ENCODE results near the gene SPATA19.

SPATA19 gene

DNA sequence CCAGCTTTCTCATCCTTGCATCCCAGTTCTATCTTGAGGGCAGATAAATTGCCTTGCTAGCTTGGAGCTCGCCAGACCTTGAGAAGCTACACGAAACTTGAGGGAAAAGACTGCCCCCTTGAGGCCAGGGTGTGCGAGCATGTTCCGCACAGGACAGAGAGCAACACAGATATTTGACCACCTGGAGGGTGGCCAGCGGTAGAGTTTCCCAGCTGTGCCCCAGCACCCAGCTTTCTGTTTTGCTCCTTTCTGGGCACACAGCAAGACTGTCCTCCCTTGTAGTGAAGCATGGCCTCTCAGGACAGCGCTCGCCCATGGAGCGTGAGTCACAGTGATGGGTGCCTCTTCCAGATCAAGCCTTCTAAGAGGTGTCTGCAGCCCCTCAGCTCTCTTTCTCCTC is 23.5 kb downstream of the SPATA19 start (continued):
- TF ChIP-seq, protein P1, sequence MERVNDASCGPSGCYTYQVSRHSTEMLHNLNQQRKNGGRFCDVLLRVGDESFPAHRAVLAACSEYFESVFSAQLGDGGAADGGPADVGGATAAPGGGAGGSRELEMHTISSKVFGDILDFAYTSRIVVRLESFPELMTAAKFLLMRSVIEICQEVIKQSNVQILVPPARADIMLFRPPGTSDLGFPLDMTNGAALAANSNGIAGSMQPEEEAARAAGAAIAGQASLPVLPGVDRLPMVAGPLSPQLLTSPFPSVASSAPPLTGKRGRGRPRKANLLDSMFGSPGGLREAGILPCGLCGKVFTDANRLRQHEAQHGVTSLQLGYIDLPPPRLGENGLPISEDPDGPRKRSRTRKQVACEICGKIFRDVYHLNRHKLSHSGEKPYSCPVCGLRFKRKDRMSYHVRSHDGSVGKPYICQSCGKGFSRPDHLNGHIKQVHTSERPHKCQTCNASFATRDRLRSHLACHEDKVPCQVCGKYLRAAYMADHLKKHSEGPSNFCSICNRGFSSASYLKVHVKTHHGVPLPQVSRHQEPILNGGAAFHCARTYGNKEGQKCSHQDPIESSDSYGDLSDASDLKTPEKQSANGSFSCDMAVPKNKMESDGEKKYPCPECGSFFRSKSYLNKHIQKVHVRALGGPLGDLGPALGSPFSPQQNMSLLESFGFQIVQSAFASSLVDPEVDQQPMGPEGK (CRISPR knock-in tag; IDR thresholded peaks at IDR 0.05; ENCODE audit: borderline replicate concordance): no peak
- TF ChIP-seq GLIS3 (CRISPR knock-in tag; IDR thresholded peaks at IDR 0.05) (no peak), CSDC2 (CRISPR knock-in tag; IDR thresholded peaks at IDR 0.05) (no peak), ISL1 (CRISPR knock-in tag; IDR thresholded peaks at IDR 0.05) (no peak)
- TF ChIP-seq, protein P2, sequence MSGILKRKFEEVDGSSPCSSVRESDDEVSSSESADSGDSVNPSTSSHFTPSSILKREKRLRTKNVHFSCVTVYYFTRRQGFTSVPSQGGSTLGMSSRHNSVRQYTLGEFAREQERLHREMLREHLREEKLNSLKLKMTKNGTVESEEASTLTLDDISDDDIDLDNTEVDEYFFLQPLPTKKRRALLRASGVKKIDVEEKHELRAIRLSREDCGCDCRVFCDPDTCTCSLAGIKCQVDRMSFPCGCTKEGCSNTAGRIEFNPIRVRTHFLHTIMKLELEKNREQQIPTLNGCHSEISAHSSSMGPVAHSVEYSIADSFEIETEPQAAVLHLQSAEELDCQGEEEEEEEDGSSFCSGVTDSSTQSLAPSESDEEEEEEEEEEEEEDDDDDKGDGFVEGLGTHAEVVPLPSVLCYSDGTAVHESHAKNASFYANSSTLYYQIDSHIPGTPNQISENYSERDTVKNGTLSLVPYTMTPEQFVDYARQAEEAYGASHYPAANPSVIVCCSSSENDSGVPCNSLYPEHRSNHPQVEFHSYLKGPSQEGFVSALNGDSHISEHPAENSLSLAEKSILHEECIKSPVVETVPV (CRISPR knock-in tag; IDR thresholded peaks at IDR 0.05): no peak

DNA sequence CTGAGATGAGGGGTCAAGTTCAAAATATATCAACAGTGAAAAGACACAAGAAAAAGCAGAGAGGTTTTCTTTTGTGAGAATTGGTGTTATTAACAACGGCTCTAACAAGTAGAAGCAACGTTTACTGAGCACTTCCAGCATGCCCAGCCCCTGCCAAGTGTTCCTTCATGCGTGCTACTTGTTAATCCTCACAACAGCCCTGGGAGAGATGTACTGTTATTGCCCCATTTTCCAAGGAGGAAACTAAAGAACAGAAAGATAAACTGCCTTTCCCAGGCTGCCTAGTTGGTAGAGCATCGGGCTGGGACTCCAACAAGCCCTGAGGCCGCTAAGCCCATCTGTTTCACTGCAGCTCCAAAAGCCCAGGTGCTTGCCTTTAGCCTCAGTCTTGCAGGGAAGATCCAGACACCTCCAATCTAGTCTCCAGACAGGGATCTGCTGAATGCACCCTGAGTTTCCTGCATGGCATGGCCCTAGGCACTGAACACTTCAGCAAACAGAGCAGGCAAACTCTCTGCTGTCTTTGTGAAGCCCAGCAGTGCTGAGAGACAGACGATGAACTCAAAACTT is 25.5 kb downstream of the SPATA19 start:
- ATAC-seq: no peak
- TF ChIP-seq TOX (CRISPR knock-in tag; IDR thresholded peaks at IDR 0.05; ENCODE audit: borderline replicate concordance) (no peak), PPARA (CRISPR knock-in tag; IDR thresholded peaks at IDR 0.05; ENCODE audit: borderline replicate concordance) (no peak), ZNF70 (CRISPR knock-in tag; IDR thresholded peaks at IDR 0.05) (no peak), BACH2 (CRISPR knock-in tag; IDR thresholded peaks at IDR 0.05; ENCODE audit: borderline replicate concordance) (no peak)
- TF ChIP-seq, protein P3, sequence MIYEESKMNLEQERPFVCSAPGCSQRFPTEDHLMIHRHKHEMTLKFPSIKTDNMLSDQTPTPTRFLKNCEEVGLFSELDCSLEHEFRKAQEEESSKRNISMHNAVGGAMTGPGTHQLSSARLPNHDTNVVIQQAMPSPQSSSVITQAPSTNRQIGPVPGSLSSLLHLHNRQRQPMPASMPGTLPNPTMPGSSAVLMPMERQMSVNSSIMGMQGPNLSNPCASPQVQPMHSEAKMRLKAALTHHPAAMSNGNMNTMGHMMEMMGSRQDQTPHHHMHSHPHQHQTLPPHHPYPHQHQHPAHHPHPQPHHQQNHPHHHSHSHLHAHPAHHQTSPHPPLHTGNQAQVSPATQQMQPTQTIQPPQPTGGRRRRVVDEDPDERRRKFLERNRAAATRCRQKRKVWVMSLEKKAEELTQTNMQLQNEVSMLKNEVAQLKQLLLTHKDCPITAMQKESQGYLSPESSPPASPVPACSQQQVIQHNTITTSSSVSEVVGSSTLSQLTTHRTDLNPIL (CRISPR knock-in tag; IDR thresholded peaks at IDR 0.05; ENCODE audit: low read depth): no peak
- TF ChIP-seq, protein P4, sequence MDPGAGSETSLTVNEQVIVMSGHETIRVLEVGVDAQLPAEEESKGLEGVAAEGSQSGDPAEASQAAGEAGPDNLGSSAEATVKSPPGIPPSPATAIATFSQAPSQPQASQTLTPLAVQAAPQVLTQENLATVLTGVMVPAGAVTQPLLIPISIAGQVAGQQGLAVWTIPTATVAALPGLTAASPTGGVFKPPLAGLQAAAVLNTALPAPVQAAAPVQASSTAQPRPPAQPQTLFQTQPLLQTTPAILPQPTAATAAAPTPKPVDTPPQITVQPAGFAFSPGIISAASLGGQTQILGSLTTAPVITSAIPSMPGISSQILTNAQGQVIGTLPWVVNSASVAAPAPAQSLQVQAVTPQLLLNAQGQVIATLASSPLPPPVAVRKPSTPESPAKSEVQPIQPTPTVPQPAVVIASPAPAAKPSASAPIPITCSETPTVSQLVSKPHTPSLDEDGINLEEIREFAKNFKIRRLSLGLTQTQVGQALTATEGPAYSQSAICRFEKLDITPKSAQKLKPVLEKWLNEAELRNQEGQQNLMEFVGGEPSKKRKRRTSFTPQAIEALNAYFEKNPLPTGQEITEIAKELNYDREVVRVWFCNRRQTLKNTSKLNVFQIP (CRISPR knock-in tag; IDR thresholded peaks at IDR 0.05; ENCODE audit: borderline replicate concordance, low read depth): no peak

DNA sequence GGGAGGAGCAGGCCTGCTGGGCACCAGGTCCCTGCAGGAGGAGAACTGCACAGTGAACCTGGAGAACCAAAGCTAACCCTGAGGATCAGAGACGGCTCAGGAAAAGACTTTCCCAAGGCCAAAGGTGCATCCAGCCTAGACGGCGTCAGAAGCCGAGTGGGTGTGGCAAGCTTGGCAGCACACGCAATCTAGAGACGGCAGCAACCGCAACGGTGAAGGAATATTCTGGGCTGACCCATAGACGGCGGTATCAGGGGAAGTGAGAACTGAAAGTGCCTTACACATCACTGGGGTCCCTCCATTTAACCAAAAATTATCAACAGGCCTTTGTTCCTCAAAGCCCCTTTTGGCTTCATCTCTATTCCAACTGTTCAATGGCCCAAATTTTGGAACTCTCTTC is 26.2 kb downstream of the SPATA19 start:
- ATAC-seq: no peak
- TF ChIP-seq ZFP3 (CRISPR knock-in tag; IDR thresholded peaks at IDR 0.05) (no peak), ZC3H10 (CRISPR knock-in tag; IDR thresholded peaks at IDR 0.05) (no peak), TOX (CRISPR knock-in tag; IDR thresholded peaks at IDR 0.05; ENCODE audit: borderline replicate concordance) (no peak), BACH2 (CRISPR knock-in tag; IDR thresholded peaks at IDR 0.05; ENCODE audit: borderline replicate concordance) (no peak), ZNF8 (CRISPR knock-in tag; IDR thresholded peaks at IDR 0.05) (no peak), ZNF565 (CRISPR knock-in tag; conservative IDR thresholded peaks at IDR 0.05; ENCODE audit: low read depth) (no peak), ZFP30 (CRISPR knock-in tag; IDR thresholded peaks at IDR 0.05) (no peak), OSR1 (CRISPR knock-in tag; IDR thresholded peaks at IDR 0.05) (no peak), GLIS3 (CRISPR knock-in tag; IDR thresholded peaks at IDR 0.05) (no peak), TCF4 (CRISPR knock-in tag; IDR thresholded peaks at IDR 0.05; ENCODE audit: borderline replicate concordance) (no peak), PPARA (CRISPR knock-in tag; IDR thresholded peaks at IDR 0.05; ENCODE audit: borderline replicate concordance) (no peak)
- TF ChIP-seq, protein P3 (CRISPR knock-in tag; IDR thresholded peaks at IDR 0.05; ENCODE audit: low read depth): no peak
- TF ChIP-seq, protein P5, sequence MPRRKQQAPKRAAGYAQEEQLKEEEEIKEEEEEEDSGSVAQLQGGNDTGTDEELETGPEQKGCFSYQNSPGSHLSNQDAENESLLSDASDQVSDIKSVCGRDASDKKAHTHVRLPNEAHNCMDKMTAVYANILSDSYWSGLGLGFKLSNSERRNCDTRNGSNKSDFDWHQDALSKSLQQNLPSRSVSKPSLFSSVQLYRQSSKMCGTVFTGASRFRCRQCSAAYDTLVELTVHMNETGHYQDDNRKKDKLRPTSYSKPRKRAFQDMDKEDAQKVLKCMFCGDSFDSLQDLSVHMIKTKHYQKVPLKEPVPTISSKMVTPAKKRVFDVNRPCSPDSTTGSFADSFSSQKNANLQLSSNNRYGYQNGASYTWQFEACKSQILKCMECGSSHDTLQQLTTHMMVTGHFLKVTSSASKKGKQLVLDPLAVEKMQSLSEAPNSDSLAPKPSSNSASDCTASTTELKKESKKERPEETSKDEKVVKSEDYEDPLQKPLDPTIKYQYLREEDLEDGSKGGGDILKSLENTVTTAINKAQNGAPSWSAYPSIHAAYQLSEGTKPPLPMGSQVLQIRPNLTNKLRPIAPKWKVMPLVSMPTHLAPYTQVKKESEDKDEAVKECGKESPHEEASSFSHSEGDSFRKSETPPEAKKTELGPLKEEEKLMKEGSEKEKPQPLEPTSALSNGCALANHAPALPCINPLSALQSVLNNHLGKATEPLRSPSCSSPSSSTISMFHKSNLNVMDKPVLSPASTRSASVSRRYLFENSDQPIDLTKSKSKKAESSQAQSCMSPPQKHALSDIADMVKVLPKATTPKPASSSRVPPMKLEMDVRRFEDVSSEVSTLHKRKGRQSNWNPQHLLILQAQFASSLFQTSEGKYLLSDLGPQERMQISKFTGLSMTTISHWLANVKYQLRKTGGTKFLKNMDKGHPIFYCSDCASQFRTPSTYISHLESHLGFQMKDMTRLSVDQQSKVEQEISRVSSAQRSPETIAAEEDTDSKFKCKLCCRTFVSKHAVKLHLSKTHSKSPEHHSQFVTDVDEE (CRISPR knock-in tag; IDR thresholded peaks at IDR 0.05): no peak
